K562 (cell line): Measurements from ENCODE around the gene CSRNP2. TPM values are rescaled to one million over a fixed set of nuclear protein-coding genes. Genes with fewer than 3 reads are reported as not detected.

ENCODE experiments used
- ATAC-seq: fragments of 200-7000 bp; cut with Tn5 transposase; 3 replicates; pipeline ENCODE4 v1.9.1; 2020; ENCODE audit warnings: moderate library complexity
- BruUV-seq: library from RNA; stranded (reverse); fragments of 400-500 nt; replicated peaks from 2 replicates; lab custom pipeline; 2021; lab: Mats Ljungman, UMichigan
- CTCF ChIA-PET: fragments of 300-600 bp; formaldehyde crosslinking; extraction: SDS; loops from one replicate; lab custom pipeline; 2021; ENCODE audit warnings: low intra/inter-chr PET ratio; lab: Yijun Ruan, JAX
- POLR2A ChIA-PET: fragments of 300-600, 350-650 bp; sonication (Branson Sonifier 250); formaldehyde crosslinking; extraction: SDS; loops from one replicate; lab custom pipeline; 2021; ENCODE audit warnings: antibody characterized with exemption, inconsistent platforms; lab: Yijun Ruan, JAX
- DNase-seq, 4 experiments: peaks; one replicate each; pipeline versions ENCODE4 v3.0.0 to v3.0.0-alpha.2; 2011 to 2018; ENCODE audit warnings: low spot score in 3 of 4, mixed read lengths in 3 of 4; ENCODE audit errors: extremely low read depth in 1 of 4
- FAIRE-seq: peaks from 2 replicates; lab custom pipeline; 2011; peaks lifted over from hg19 to GRCh38; lab: Jason Lieb, UNC
- H2AFZ ChIP-seq: 2 replicates; pipeline ENCODE4 v1.6.0; 2011; ENCODE audit warnings: low read depth, low read length, control low read depth, inconsistent platforms
- H3K27ac ChIP-seq: fragments of 200-600 bp; 3 replicates; pipeline ENCODE4 v1.8.0; 2011; ENCODE audit warnings: low read depth, mild to moderate bottlenecking, control low read depth, inconsistent platforms, low read length, moderate library complexity, mixed read lengths; ENCODE audit errors: extremely low read depth
- H3K27me3 ChIP-seq, 2 experiments: fragments of 300-600 bp in 1 of 2; 2 replicates in 1 of 2; 3 replicates in 1 of 2; pipeline versions ENCODE4 v1.6.0 to v1.8.0; 2011; ENCODE audit warnings: inconsistent platforms in 2 of 2, low read length in 2 of 2, mild to moderate bottlenecking in 1 of 2, mixed read lengths in 1 of 2, moderate library complexity in 1 of 2; ENCODE audit not compliant: control insufficient read depth in 2 of 2, insufficient read depth in 2 of 2
- H3K36me3 ChIP-seq: fragments of 300-600 bp; 3 replicates; pipeline ENCODE4 v1.8.0; 2011; ENCODE audit warnings: mild to moderate bottlenecking, low read length, inconsistent platforms; ENCODE audit not compliant: control insufficient read depth, insufficient read depth
- H3K4me1 ChIP-seq, 2 experiments: fragments of 200-600 bp in 1 of 2; replicated peaks in 1 of 2; 2 replicates in 1 of 2; 3 replicates in 1 of 2; pipeline versions ENCODE4 v1.5.1 to v1.8.0; 2011; ENCODE audit warnings: inconsistent platforms in 2 of 2, low read length in 2 of 2, mild to moderate bottlenecking in 1 of 2, mixed read lengths in 1 of 2, moderate library complexity in 1 of 2; ENCODE audit not compliant: control insufficient read depth in 2 of 2, insufficient read depth in 2 of 2
- H3K4me2 ChIP-seq: 2 replicates; pipeline ENCODE4 v1.6.1; 2011; ENCODE audit warnings: low read length, control low read depth, inconsistent platforms, mixed read lengths; ENCODE audit not compliant: insufficient read depth
- H3K4me3 ChIP-seq: fragments of 200-600 bp; sonication (generic), shearing (Covaris generic); 2 replicates; pipeline ENCODE4 v1.5.1; 2016; ENCODE audit warnings: control low read depth, inconsistent platforms
- H3K79me2 ChIP-seq: fragments of 200-600 bp; 3 replicates; pipeline ENCODE4 v1.8.0; 2011; ENCODE audit warnings: low read length, inconsistent platforms; ENCODE audit not compliant: control insufficient read depth, insufficient read depth
- H3K9ac ChIP-seq, 2 experiments: 2 replicates each; pipeline versions ENCODE4 v1.6.0 to v1.6.1; 2011; ENCODE audit warnings: low read depth in 2 of 2, low read length in 2 of 2, control low read depth in 1 of 2, inconsistent platforms in 1 of 2, mild to moderate bottlenecking in 1 of 2, mixed read lengths in 1 of 2; ENCODE audit not compliant: insufficient read depth in 1 of 2
- H3K9me1 ChIP-seq: one replicate; pipeline ENCODE4 v1.6.0; 2011; ENCODE audit warnings: inconsistent platforms, mild to moderate bottlenecking, low read length, moderate library complexity; ENCODE audit not compliant: control insufficient read depth, insufficient read depth
- H3K9me3 ChIP-seq: replicated peaks from 2 replicates; pipeline ENCODE4 v1.5.1; 2011; ENCODE audit warnings: low read depth, low read length, inconsistent platforms; ENCODE audit not compliant: control insufficient read depth, insufficient read depth
- H4K20me1 ChIP-seq: replicated peaks from 2 replicates; pipeline ENCODE4 v1.6.1; 2011; ENCODE audit warnings: low read length, inconsistent platforms, mixed read lengths; ENCODE audit not compliant: control insufficient read depth, insufficient read depth
- CGGBP1 ChIP-seq: fragments of 250-450 bp; sonication (Bioruptor Pico); IDR thresholded peaks from 2 replicates; pipeline ENCODE4 v1.9.0; 2021; ENCODE audit warnings: mild to moderate bottlenecking
- CHAMP1 ChIP-seq: fragments of 450-650 bp; IDR thresholded peaks from 2 replicates; pipeline ENCODE4 v1.6.1; 2016; ENCODE audit warnings: mild to moderate bottlenecking
- E2F6 ChIP-seq, 2 experiments: IDR thresholded peaks; 2 replicates each; pipeline ENCODE4 v1.6.1; 2011; ENCODE audit warnings: borderline replicate concordance in 1 of 2, control low read depth in 1 of 2, low read depth in 1 of 2, low read length in 1 of 2, mild to moderate bottlenecking in 1 of 2, mixed read lengths in 1 of 2, moderate library complexity in 1 of 2; ENCODE audit not compliant: insufficient read depth in 1 of 2, insufficient read length in 1 of 2, poor library complexity in 1 of 2, severe bottlenecking in 1 of 2; ENCODE audit errors: extremely low read depth in 1 of 2
- ESRRA ChIP-seq: fragments of 450-650 bp; IDR thresholded peaks from 2 replicates; pipeline ENCODE4 v1.6.1; 2014; ENCODE audit warnings: low read depth, mild to moderate bottlenecking, moderate library complexity, borderline replicate concordance
- HMG20A ChIP-seq: fragments of 450-650 bp; formaldehyde crosslinking; conservative IDR thresholded peaks from 2 replicates; pipeline ENCODE4 v1.4.0; 2020; ENCODE audit warnings: mild to moderate bottlenecking, mixed read lengths
- KDM1A ChIP-seq, 2 experiments: fragments of 450-650 bp; IDR thresholded peaks; 2 replicates each; pipeline ENCODE4 v1.6.1; 2016; ENCODE audit warnings: mild to moderate bottlenecking in 2 of 2
- RCOR1 ChIP-seq, 2 experiments: IDR thresholded peaks; 2 replicates each; pipeline ENCODE4 v1.6.1; 2012; ENCODE audit warnings: low read depth in 2 of 2, low read length in 2 of 2, borderline replicate concordance in 1 of 2, improper control_type of control experiment in 1 of 2
- SOX6 ChIP-seq: fragments of 450-650 bp; IDR thresholded peaks from 2 replicates; pipeline ENCODE4 v1.6.1; 2014; ENCODE audit warnings: mild to moderate bottlenecking
- SPI1 ChIP-seq: IDR thresholded peaks from 2 replicates; pipeline ENCODE4 v1.6.1; 2011; ENCODE audit warnings: low read depth, low read length, control low read depth, borderline replicate concordance
- TEAD4 ChIP-seq, 2 experiments: sonication (generic) in 1 of 2; formaldehyde crosslinking in 1 of 2; IDR thresholded peaks; 2 replicates each; pipeline versions ENCODE4 v1.6.1 to v1.8.0; 2012 to 2022; ENCODE audit warnings: borderline replicate concordance in 1 of 2, inconsistent platforms in 1 of 2, low read length in 1 of 2, mild to moderate bottlenecking in 1 of 2, missing genetic modification reagents in 1 of 2
- ZNF398 ChIP-seq: fragments of 250-450 bp; sonication (Bioruptor Pico); IDR thresholded peaks from 2 replicates; pipeline ENCODE4 v1.8.0; 2021; ENCODE audit warnings: moderate library complexity, mild to moderate bottlenecking, inconsistent platforms
- WGBS: fragments of 100-300 bp; shearing (Covaris generic); methylation state at CpG from one replicate; pipeline ENCODE4 v1.1.6; 2016; ENCODE audit warnings: low coverage, mixed read lengths; ENCODE audit not compliant: insufficient coverage; ENCODE audit errors: missing lambda C conversion rate; 5-methylcytosine and 5-hydroxymethylcytosine counted together
- in situ Hi-C: fragments of 300-500 bp; cut with MboI; formaldehyde crosslinking; loops from 4 replicates; pipeline ENCODE4 v1.15.0; 2018; ENCODE audit warnings: inconsistent platforms, mixed read lengths
- intact Hi-C: fragments of 100-400 bp; cut with micrococcal nuclease; formaldehyde crosslinking; loops from 2 replicates; pipeline ENCODE4 v1.14.2; 2022
- polyA plus RNA-seq, 8 experiments: library from polyadenylated mRNA; depleted of rRNA in 4 of 8; stranded (reverse) in 5 of 8; unstranded in 3 of 8; fragments of >200 nt; fragmentation: Nextera tagmentation in 2 of 8; fragmentation: Illumina TruSeq in 1 of 8; extraction: Ambion mirVana in 2 of 8; extraction: Trizol in 1 of 8; gene quantifications; 2 replicates each; pipeline versions ENCODE4 v1.2.1 to v1.2.3, GENCODE V29; 2011 to 2014; ENCODE audit warnings: inconsistent platforms in 1 of 8, missing spikeins in 1 of 8
- total RNA-seq, 7 experiments: library from RNA; depleted of rRNA in 6 of 7; stranded (reverse); fragments of >200 nt in 6 of 7; fragmentation: Illumina TruSeq in 2 of 7; extraction: Trizol in 2 of 7; gene quantifications; 2 replicates each; pipeline versions ENCODE4 v1.2.1 to v1.2.3, GENCODE V29; 2011 to 2021; ENCODE audit warnings: low replicate concordance in 1 of 7

Gene CSRNP2
- total and polyA plus RNA-seq, 9 of the 15 experiments (the other 6 are each of a cell fraction or from before 2014, with no cell fraction given): 1.6 to 13.9 (median 5.9) TPM

GRCh38 chr12:51012570-51013236 lies 70.7 kb downstream of the CSRNP2 start:
- Histone ChIP-seq H3K9ac (no peak overlapping the region), H4K20me1 (no peaks in the 10 kb centered on the region), H3K27ac (no peak overlapping the region), H3K9me3 (no peaks in the 10 kb centered on the region), H3K27me3 (no peaks in the 10 kb centered on the region), H3K9me1 (no peaks in the 10 kb centered on the region), H2AFZ (no peak overlapping the region), H3K4me3 (no peak overlapping the region), H3K4me2 (no peak overlapping the region), H3K79me2 (peaks cover 79% of the 10 kb centered on the region), H3K36me3 (peaks cover 16% of the 10 kb centered on the region), H3K4me1 (peaks cover 10 to 20% of the 10 kb centered on the region in 2 experiments; a peak in 4 of 5 replicates)
- no peak for ATAC-seq
- intact Hi-C loops (no loop called here), in situ Hi-C loops (no loop called here)
- no peak for FAIRE-seq
- DNase-seq: no peak
- ChIA-PET POLR2A (interaction anchor here (1.0 to 2.2 kb wide), 2 partner anchors 9 to 10 kb away, joined by 3 to 11 read pairs; no protein-coding TSS in a partner anchor), CTCF (no interaction called here)
- BruUV-seq: TSS peak; percentile 17
- TF ChIP-seq SPI1 (0 out of 2 replicates have a peak, but pooled peaks have one; percentile 19), E2F6 (IDR thresholded peaks at IDR 0.05; ENCODE audit: borderline replicate concordance in 1 of 2, extremely low read depth in 1 of 2, insufficient read depth in 1 of 2, insufficient read length in 1 of 2, low read depth in 1 of 2, low read length in 1 of 2, poor library complexity in 1 of 2, severe bottlenecking in 1 of 2) (no peak), HMG20A (CRISPR knock-in tag) (0 out of 2 replicates have a peak, but pooled peaks have one; percentile 22), RCOR1 (IDR thresholded peaks at IDR 0.05; ENCODE audit: borderline replicate concordance in 1 of 2, low read depth in 2 of 2, low read length in 2 of 2) (peak in 1 of 2 experiments; percentile 69; a peak in 1 of 4 replicates), SOX6 (peak; percentile 51; the same call in 1 of the 2 replicates), KDM1A (IDR thresholded peaks at IDR 0.05) (peak; percentile 12 to 28; a peak in 1 of 4 replicates), CGGBP1 (CRISPR knock-in tag) (no peak), CHAMP1 (no peak), ESRRA (peak; percentile 61; the same call in 1 of the 2 replicates), TEAD4 (IDR thresholded peaks at IDR 0.05; ENCODE audit: low read length) (peak; percentile 45; the same call in 1 of the 2 replicates), TEAD4 (CRISPR knock-in tag; IDR thresholded peaks at IDR 0.05; ENCODE audit: borderline replicate concordance) (no peak), ZNF398 (CRISPR knock-in tag) (no peak)
- 38% methylated on average over 5 of the region's 5 CpGs for WGBS
